Keratinocyte (primary cell): ENCODE data around the gene GCNT4. TPM values are rescaled to one million over a fixed set of nuclear protein-coding genes. Genes with fewer than 3 reads are reported as not detected.

Source experiments
- DNase-seq: peaks from one replicate; pipeline ENCODE4 v3.0.0-alpha.2; 2011; ENCODE audit warnings: low read depth, missing footprints, low spot score
- FAIRE-seq: peaks from 2 replicates; lab custom pipeline; 2011; peaks lifted over from hg19 to GRCh38; lab: Jason Lieb, UNC
- H2AFZ ChIP-seq: 2 replicates; pipeline ENCODE4 v1.6.0; 2012; ENCODE audit warnings: low read length, control low read depth, inconsistent platforms; ENCODE audit not compliant: control insufficient read depth
- H3K27ac ChIP-seq: 2 replicates; pipeline ENCODE4 v1.5.1; 2011; ENCODE audit warnings: low read length; ENCODE audit not compliant: control insufficient read depth, insufficient read depth
- H3K27me3 ChIP-seq: 3 replicates; pipeline ENCODE4 v1.6.0; 2011; ENCODE audit warnings: low read length; ENCODE audit not compliant: control insufficient read depth, insufficient read depth; ENCODE audit errors: extremely low read depth
- H3K36me3 ChIP-seq, 2 experiments: 2 replicates in 1 of 2; 3 replicates in 1 of 2; pipeline ENCODE4 v1.5.1; 2011; ENCODE audit warnings: low read length in 2 of 2, mild to moderate bottlenecking in 1 of 2; ENCODE audit not compliant: control insufficient read depth in 2 of 2, insufficient read depth in 2 of 2; ENCODE audit errors: extremely low read depth in 1 of 2
- H3K4me1 ChIP-seq: 3 replicates; pipeline ENCODE4 v1.5.1; 2011; ENCODE audit warnings: low read length; ENCODE audit not compliant: control insufficient read depth, insufficient read depth; ENCODE audit errors: extremely low read depth
- H3K4me2 ChIP-seq: 3 replicates; pipeline ENCODE4 v1.6.0; 2011; ENCODE audit warnings: low read depth, low read length; ENCODE audit not compliant: control insufficient read depth, insufficient read depth; ENCODE audit errors: extremely low read depth
- H3K4me3 ChIP-seq, 3 experiments: fragments of 200-600 bp in 1 of 3; sonication (generic) in 1 of 3; 2 replicates in 2 of 3; 3 replicates in 1 of 3; pipeline ENCODE4 v1.5.1; 2011 to 2016; ENCODE audit warnings: low read length in 3 of 3, mild to moderate bottlenecking in 3 of 3, control low read depth in 2 of 3, inconsistent platforms in 1 of 3, low read depth in 1 of 3, mixed read lengths in 1 of 3, mixed run types in 1 of 3, moderate library complexity in 1 of 3; ENCODE audit not compliant: control insufficient read depth in 2 of 3, insufficient read depth in 2 of 3; ENCODE audit errors: extremely low read depth in 1 of 3
- H3K79me2 ChIP-seq: 2 replicates; pipeline ENCODE4 v1.6.0; 2012; ENCODE audit warnings: low read length; ENCODE audit not compliant: control insufficient read depth, insufficient read depth
- H3K9ac ChIP-seq: 3 replicates; pipeline ENCODE4 v1.6.0; 2011; ENCODE audit warnings: low read length; ENCODE audit not compliant: control insufficient read depth, insufficient read depth; ENCODE audit errors: extremely low read depth
- H3K9me1 ChIP-seq: 3 replicates; pipeline ENCODE4 v1.6.0; 2011; ENCODE audit warnings: low read length; ENCODE audit not compliant: control insufficient read depth, insufficient read depth; ENCODE audit errors: extremely low read depth
- H3K9me3 ChIP-seq: 2 replicates; pipeline ENCODE4 v1.5.1; 2012; ENCODE audit warnings: low read depth, low read length; ENCODE audit not compliant: control insufficient read depth
- H4K20me1 ChIP-seq: 3 replicates; pipeline ENCODE4 v1.6.0; 2011; ENCODE audit warnings: low read length; ENCODE audit not compliant: control insufficient read depth, insufficient read depth; ENCODE audit errors: extremely low read depth
- CTCF ChIP-seq, 3 experiments: IDR thresholded peaks in 1 of 3; conservative IDR thresholded peaks in 1 of 3; optimal IDR thresholded peaks in 1 of 3; 2 replicates in 2 of 3; 3 replicates in 1 of 3; pipeline versions ENCODE3 to v1.5.1; 2011; ENCODE audit warnings: low read length in 3 of 3, mild to moderate bottlenecking in 3 of 3, moderate library complexity in 2 of 3, control low read depth in 1 of 3, inconsistent platforms in 1 of 3; ENCODE audit not compliant: insufficient read depth in 2 of 3; ENCODE audit errors: extremely low read depth in 1 of 3
- EZH2 ChIP-seq: IDR thresholded peaks from one replicate; pipeline ENCODE4 v1.6.1; 2012; ENCODE audit warnings: inconsistent platforms, mild to moderate bottlenecking, low read length, moderate library complexity
- dilution Hi-C: fragments of 300-500 bp; cut with MboI; formaldehyde crosslinking; loops from one replicate; pipeline ENCODE4 v1.7.0; 2020; ENCODE audit warnings: low sequenced_read_pairs; ENCODE audit not compliant: extremely low pct_ligation_motif_present
- polyA plus RNA-seq, 5 experiments: library from polyadenylated mRNA; depleted of rRNA in 3 of 5; stranded (reverse) in 3 of 5; stranded (forward) in 1 of 5; unstranded in 1 of 5; fragments of >200 nt; gene quantifications; 1 replicate in 1 of 5; 2 replicates in 3 of 5; 3 replicates in 1 of 5; pipeline versions ENCODE4 v1.2.1 to v1.2.3, GENCODE V29; 2011 to 2012; ENCODE audit warnings: missing spikeins in 2 of 5, low read depth in 1 of 5, low replicate concordance in 1 of 5

GCNT4 gene
- polyA plus RNA-seq, 1 donor (not counting 4 experiments of a cell fraction or from before 2014, with no cell fraction given) = 3.2 TPM

DNA sequence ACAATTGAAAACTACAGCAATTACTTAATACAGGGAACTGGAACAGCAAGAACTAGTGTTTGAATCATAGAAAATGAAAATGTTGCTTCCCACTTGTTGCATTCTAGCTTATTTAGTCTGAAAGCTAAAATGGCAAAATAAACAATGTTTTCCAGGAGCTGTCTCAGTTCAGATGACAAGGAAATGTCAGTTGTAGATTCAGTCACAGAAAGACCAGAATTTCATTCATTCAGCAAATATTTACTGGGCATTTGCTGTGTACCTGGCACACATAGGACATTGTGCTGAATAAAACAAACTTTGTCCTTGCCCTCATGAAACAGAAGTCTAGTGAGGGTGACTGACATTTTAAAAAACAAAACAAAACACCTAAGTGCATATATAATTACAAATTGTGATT lies 41.5 kb downstream of the GCNT4 start:
- dilution Hi-C loops = no loop called here
- Histone ChIP-seq H3K4me3 (no peak overlapping the region), H3K9ac (no peak overlapping the region), H2AFZ (no peak overlapping the region), H3K27ac (no peak overlapping the region), H3K79me2 (no peaks in the 10 kb centered on the region), H3K27me3 (no peaks in the 10 kb centered on the region), H3K9me3 (peaks cover under 1% of the 10 kb centered on the region), H3K4me2 (no peak overlapping the region), H3K9me1 (no peaks in the 10 kb centered on the region), H4K20me1 (no peaks in the 10 kb centered on the region), H3K36me3 (no peaks in the 10 kb centered on the region), H3K4me1 (no peaks in the 10 kb centered on the region)
- TF ChIP-seq EZH2 = no peak
- no peak for TF ChIP-seq CTCF (optimal IDR thresholded peaks at IDR 0.05 in 1 of 3, IDR thresholded peaks at IDR 0.05 in 1 of 3, conservative IDR thresholded peaks at IDR 0.05 in 1 of 3; ENCODE audit: extremely low read depth in 1 of 3, insufficient read depth in 2 of 3, low read length in 3 of 3)
- FAIRE-seq (no peak), DNase-seq (no peak)

- Histone ChIP-seq H3K27ac (no peak overlapping the region), H3K27me3 (no peaks in the 10 kb centered on the region), H3K4me3 (no peak overlapping the region), H3K9me3 (peaks cover 3% of the 10 kb centered on the region), H3K4me1 (no peaks in the 10 kb centered on the region), H3K9me1 (no peaks in the 10 kb centered on the region), H4K20me1 (no peaks in the 10 kb centered on the region), H3K79me2 (no peaks in the 10 kb centered on the region), H3K4me2 (no peak overlapping the region), H3K36me3 (no peaks in the 10 kb centered on the region), H3K9ac (no peak overlapping the region), H2AFZ (no peak overlapping the region)
- dilution Hi-C loops = no loop called here
- no peak for DNase-seq
- no peak for TF ChIP-seq EZH2
- TF ChIP-seq CTCF (optimal IDR thresholded peaks at IDR 0.05 in 1 of 3, IDR thresholded peaks at IDR 0.05 in 1 of 3, conservative IDR thresholded peaks at IDR 0.05 in 1 of 3; ENCODE audit: extremely low read depth in 1 of 3, insufficient read depth in 2 of 3, low read length in 3 of 3) = no peak
- no peak for FAIRE-seq
Observed at GRCh38 chr5:75009556-75010345, 42.6 kb downstream of the GCNT4 start.
